ENCODE data around the gene ACP2. TPM values are rescaled to one million over a fixed set of nuclear protein-coding genes. Genes with fewer than 3 reads are reported as not detected.

The ACP2 gene
- polyA plus RNA-seq, 1 experiment, result 31.1 TPM

DNA sequence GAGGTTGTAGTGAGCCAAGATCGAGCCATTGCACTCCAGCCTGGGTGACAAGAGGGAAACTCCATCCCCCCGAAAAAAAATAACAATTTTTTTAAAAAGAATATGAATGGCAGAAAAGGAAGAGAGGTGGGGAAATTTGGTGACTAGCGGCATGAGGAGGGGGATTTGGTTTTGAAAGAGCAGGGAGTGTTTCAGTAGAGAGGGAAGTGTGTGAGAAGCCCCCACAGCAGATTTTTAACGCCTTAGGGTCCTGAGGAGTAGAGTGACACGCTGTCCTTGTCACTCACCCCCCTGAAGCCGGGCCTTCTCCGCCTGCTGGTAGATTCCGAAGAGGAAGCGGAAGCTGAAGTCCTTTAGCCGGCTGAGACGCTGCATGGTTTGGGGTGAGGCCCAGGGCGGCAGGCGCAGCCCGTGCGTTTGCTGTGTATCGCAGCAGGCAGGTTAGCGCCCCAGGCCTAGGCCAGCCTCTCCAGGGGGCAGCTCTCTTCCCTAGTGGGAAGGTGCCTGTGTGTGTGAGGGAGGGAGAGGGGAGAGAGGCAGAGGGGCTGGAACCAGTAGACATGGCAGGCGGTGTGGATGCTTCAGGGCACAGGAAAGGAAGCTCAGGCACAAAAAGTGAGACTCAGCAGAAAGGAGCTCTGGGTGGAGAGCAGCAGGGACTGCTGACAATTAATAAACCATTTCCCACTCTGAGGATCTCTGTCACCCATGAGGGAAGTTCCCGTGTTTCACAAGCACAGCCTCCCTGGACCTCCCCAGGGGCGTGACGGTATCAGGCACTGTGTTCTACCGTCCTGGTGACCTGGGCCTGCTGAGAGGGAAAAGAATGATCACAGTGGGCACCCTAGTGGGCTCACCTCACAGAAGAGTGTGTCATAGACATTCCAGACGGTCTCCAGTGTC is 3.9 kb downstream of the ACP2 start:
- ChIA-PET POLR2A (no interaction called here), CTCF (interaction anchor here (1.1 kb wide), 1 partner anchor 10 kb away, joined by 3 read pairs; no protein-coding TSS in a partner anchor)
- TF ChIP-seq, protein P1, sequence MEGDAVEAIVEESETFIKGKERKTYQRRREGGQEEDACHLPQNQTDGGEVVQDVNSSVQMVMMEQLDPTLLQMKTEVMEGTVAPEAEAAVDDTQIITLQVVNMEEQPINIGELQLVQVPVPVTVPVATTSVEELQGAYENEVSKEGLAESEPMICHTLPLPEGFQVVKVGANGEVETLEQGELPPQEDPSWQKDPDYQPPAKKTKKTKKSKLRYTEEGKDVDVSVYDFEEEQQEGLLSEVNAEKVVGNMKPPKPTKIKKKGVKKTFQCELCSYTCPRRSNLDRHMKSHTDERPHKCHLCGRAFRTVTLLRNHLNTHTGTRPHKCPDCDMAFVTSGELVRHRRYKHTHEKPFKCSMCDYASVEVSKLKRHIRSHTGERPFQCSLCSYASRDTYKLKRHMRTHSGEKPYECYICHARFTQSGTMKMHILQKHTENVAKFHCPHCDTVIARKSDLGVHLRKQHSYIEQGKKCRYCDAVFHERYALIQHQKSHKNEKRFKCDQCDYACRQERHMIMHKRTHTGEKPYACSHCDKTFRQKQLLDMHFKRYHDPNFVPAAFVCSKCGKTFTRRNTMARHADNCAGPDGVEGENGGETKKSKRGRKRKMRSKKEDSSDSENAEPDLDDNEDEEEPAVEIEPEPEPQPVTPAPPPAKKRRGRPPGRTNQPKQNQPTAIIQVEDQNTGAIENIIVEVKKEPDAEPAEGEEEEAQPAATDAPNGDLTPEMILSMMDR (IDR thresholded peaks at IDR 0.05; ENCODE audit: insufficient read depth, low read depth, low read length), result no peak
- Histone ChIP-seq H3K4me3 (ENCODE audit: low read depth, low read length) (no peak overlapping the region), H3K27me3 (ENCODE audit: control insufficient read depth, insufficient read depth, low read length) (no peaks in the 10 kb centered on the region), H3K36me3 (ENCODE audit: control insufficient read depth, insufficient read depth, low read length) (peaks cover 28% of the 10 kb centered on the region)
- DNase-seq (ENCODE audit: low read depth), result no peak

DNA sequence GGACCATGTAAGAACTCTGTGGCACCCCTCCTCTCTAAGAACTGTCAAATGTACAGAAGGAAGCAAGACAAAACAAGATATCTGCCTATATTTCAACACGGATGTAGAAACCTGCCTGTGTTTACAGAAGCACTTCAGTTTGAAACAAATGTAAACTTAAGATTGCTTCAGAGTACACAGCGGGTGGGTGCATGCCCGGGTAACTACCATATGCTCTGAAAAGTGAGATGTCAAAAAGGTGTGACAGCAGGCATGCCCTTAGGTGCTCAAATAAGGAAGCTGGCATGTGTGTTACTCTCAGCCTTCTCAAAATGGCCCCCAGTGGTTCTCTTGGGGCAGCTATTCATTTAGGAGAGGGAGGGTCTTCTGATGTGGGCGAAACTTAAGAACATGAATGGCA is 5.2 kb downstream of the ACP2 start:
- TF ChIP-seq, protein P1 (IDR thresholded peaks at IDR 0.05; ENCODE audit: insufficient read depth, low read depth, low read length), result no peak
- H3K36me3 ChIP-seq (ENCODE audit: control insufficient read depth, insufficient read depth, low read length), result peaks cover 37% of the 10 kb centered on the region
- ChIA-PET POLR2A (no interaction called here), CTCF (interaction anchor here (0.6 to 1.6 kb wide), 2 partner anchors 9 to 112 kb away, joined by 3 to 5 read pairs; no protein-coding TSS in a partner anchor)
- H3K27me3 ChIP-seq (ENCODE audit: control insufficient read depth, insufficient read depth, low read length), result no peaks in the 10 kb centered on the region
- DNase-seq (ENCODE audit: low read depth), result no peak
- H3K4me3 ChIP-seq (ENCODE audit: low read depth, low read length), result no peak overlapping the region

GRCh38 chr11:47242596-47243192 is 5.9 kb downstream of the ACP2 start:
- H3K4me3 ChIP-seq (ENCODE audit: low read depth, low read length), result no peak overlapping the region
- POLR2A ChIA-PET, result no interaction called here
- CTCF ChIA-PET, result interaction anchor here (0.7 to 1.6 kb wide), 5 partner anchors 8 to 112 kb away, joined by 3 to 5 read pairs (median 3); partner anchors contain the start of genes MYBPC3 and NR1H3
- peaks cover 41% of the 10 kb centered on the region for H3K36me3 ChIP-seq (ENCODE audit: control insufficient read depth, insufficient read depth, low read length)
- TF ChIP-seq, protein P1 (IDR thresholded peaks at IDR 0.05; ENCODE audit: insufficient read depth, low read depth, low read length), result no peak
- H3K27me3 ChIP-seq (ENCODE audit: control insufficient read depth, insufficient read depth, low read length), result no peaks in the 10 kb centered on the region
- no peak for DNase-seq (ENCODE audit: low read depth)

GRCh38 chr11:47241841-47242301 is 6.7 kb downstream of the ACP2 start:
- no peak for DNase-seq (ENCODE audit: low read depth)

More at GRCh38 chr11:47241841-47242301, 6.7 kb downstream of the ACP2 start:
- Histone ChIP-seq H3K27me3 (ENCODE audit: control insufficient read depth, insufficient read depth, low read length) (no peaks in the 10 kb centered on the region), H3K36me3 (ENCODE audit: control insufficient read depth, insufficient read depth, low read length) (peaks cover 41% of the 10 kb centered on the region), H3K4me3 (ENCODE audit: low read depth, low read length) (no peak overlapping the region)
- TF ChIP-seq, protein P1 (IDR thresholded peaks at IDR 0.05; ENCODE audit: insufficient read depth, low read depth, low read length), result no peak
- POLR2A ChIA-PET, result no interaction called here
- CTCF ChIA-PET, result interaction anchor here (0.8 to 1.4 kb wide), 4 partner anchors 16 to 113 kb away, joined by 3 to 4 read pairs (median 3); partner anchors contain the start of gene NR1H3

Measured in BJ (cell line).